Aorta (tissue), 4 donors: ENCODE data around the gene ZNF426. TPM values are rescaled to one million over a fixed set of nuclear protein-coding genes. Genes with fewer than 3 reads are reported as not detected.

ENCODE experiments used
- polyA plus RNA-seq, 2 donors: library from polyadenylated mRNA; stranded (reverse); fragments of 200-250 nt; gene quantifications; one replicate each; pipeline ENCODE4 v1.2.3, GENCODE V29; 2013
- total RNA-seq, 2 donors: library from RNA; stranded (reverse); fragmentation: NEBNext Ultra II Directional; extraction: Animal tissue kit (Norgen Biotek cat#: 25700); gene quantifications; one replicate each; pipeline ENCODE4 v1.2.1, GENCODE V29; 2021
- donor health status: healthy with polysubstance abuse.
- donor health status: Bipolar disorder and iron deficiency.
- donor health status: DM: no; HTN: no; CAD: no.
- donor health status: DM: yes; HTN: yes; CAD: no.

ZNF426 gene
- total and polyA plus RNA-seq, 4 donors: 2.0 to 22.2 (median 11.0) TPM

Other genes starting within 250 kb of the ZNF426 start
- 10 to 100 TPM; 12.1 to 12.4 TPM for gene ZNF699, start 228.8 kb downstream of the ZNF426 start, total RNA-seq
- 1 to 10 TPM; 1.6 to 2.5 TPM for gene ZNF699, start 228.8 kb downstream of the ZNF426 start, polyA plus RNA-seq
- gene ZNF559, start 214.5 kb downstream of the ZNF426 start, total RNA-seq: 10 to 100 TPM; 15.4 to 31.1 TPM
- 10 to 100 TPM in 1 of 2 donors, 1 to 10 TPM in 1; 8.1 to 19.4 TPM for gene ZNF559, start 214.5 kb downstream of the ZNF426 start, polyA plus RNA-seq
- gene ZNF177, start 175.6 kb downstream of the ZNF426 start, total RNA-seq: 1 to 10 TPM; 2.0 to 3.6 TPM
- 1 to 10 TPM in 1 of 2 donors, not detected in 1; 5.1 TPM for gene ZNF177, start 175.6 kb downstream of the ZNF426 start, polyA plus RNA-seq
- 10 to 100 TPM; 28.2 to 35.1 TPM for gene ZNF266, start 103.1 kb downstream of the ZNF426 start, total RNA-seq
- 10 to 100 TPM in 1 of 2 donors, 1 to 10 TPM in 1; 4.4 to 48.3 TPM for gene ZNF266, start 103.1 kb downstream of the ZNF426 start, polyA plus RNA-seq
- not detected for gene ZNF560, start 40.0 kb downstream of the ZNF426 start, total RNA-seq
- not detected for gene ZNF560, start 40.0 kb downstream of the ZNF426 start, polyA plus RNA-seq
- 10 to 100 TPM; 28.4 to 31.2 TPM for gene ZNF121, start 45.9 kb upstream of the ZNF426 start, total RNA-seq
- gene ZNF121, start 45.9 kb upstream of the ZNF426 start, polyA plus RNA-seq: 1 to 10 TPM; 3.6 to 4.8 TPM
- gene ZNF561, start 82.6 kb upstream of the ZNF426 start, total RNA-seq: 10 to 100 TPM; 37.5 to 38.3 TPM
- 10 to 100 TPM; 16.2 to 19.7 TPM for gene ZNF561, start 82.6 kb upstream of the ZNF426 start, polyA plus RNA-seq
- 10 to 100 TPM; 33.6 to 35.9 TPM for gene ZNF562, start 136.5 kb upstream of the ZNF426 start, total RNA-seq
- 1 to 10 TPM; 4.2 to 6.6 TPM for gene ZNF562, start 136.5 kb upstream of the ZNF426 start, polyA plus RNA-seq
- 10 to 100 TPM; 17.4 to 33.0 TPM for gene ZNF846, start 230.1 kb upstream of the ZNF426 start, total RNA-seq
- gene ZNF846, start 230.1 kb upstream of the ZNF426 start, polyA plus RNA-seq: 10 to 100 TPM; 13.0 to 20.2 TPM